NCI-H526 treated with DMSO at 0.1 percent for 48 hours (cell line): ENCODE measurements around the gene PRXL2B.

Experiments used
- DNase-seq: peaks from one replicate; lab custom pipeline; 2025; lab: John Stamatoyannopoulos, UW

PRXL2B gene

DNA sequence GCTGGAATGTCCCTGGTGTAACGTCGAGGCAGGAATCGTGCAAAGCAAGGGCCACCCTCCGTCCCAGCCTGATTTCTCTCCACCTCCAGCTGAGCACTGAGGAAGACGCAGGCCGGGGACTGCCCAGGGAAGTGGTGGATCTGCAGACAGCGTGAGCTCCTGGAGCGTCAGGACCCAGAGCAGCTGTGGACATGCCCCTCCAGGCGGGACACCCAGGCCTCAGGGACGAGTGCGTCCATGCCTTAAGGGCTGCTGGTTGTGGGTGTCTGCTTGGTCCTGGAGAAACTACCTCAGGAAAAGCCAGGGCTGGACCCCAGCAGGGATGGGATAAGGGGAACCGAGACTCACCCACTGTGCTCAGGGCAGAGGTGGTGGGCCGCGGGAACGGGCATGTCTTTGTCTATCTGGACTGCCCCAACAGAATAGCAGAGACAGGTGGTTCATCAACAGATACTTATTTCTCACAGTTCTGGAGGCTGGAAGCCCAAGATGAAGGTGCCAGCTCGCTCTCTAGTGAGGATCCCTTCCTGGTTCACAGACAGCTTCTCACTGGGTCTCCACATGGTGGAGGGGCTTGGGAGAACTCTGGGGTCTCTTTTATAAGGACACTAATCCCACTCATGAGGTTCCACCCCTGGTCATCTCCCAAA lies 52.0 kb downstream of the PRXL2B start:
- DNase-seq: no peak

DNA sequence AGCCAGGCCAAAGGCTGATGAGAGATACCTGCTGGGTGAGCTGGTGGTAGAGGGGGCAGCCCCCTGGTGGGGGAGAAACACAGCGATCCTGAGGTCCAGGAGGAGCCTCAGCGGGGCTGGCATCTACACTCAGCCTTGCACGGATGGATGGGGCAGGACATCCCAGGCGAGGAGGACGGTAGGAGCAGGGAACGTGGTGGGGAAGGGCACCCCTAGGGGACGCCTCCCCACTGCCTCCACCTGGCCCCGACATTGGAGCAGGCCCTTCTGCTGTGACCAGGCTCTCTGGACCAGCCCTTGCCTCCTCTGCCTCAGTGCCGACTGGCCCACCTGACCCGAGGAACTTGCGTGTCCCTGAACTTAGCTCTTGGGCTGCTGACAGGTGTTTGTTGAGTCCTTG lies 52.6 kb downstream of the PRXL2B start:
- DNase-seq: no peak

DNA sequence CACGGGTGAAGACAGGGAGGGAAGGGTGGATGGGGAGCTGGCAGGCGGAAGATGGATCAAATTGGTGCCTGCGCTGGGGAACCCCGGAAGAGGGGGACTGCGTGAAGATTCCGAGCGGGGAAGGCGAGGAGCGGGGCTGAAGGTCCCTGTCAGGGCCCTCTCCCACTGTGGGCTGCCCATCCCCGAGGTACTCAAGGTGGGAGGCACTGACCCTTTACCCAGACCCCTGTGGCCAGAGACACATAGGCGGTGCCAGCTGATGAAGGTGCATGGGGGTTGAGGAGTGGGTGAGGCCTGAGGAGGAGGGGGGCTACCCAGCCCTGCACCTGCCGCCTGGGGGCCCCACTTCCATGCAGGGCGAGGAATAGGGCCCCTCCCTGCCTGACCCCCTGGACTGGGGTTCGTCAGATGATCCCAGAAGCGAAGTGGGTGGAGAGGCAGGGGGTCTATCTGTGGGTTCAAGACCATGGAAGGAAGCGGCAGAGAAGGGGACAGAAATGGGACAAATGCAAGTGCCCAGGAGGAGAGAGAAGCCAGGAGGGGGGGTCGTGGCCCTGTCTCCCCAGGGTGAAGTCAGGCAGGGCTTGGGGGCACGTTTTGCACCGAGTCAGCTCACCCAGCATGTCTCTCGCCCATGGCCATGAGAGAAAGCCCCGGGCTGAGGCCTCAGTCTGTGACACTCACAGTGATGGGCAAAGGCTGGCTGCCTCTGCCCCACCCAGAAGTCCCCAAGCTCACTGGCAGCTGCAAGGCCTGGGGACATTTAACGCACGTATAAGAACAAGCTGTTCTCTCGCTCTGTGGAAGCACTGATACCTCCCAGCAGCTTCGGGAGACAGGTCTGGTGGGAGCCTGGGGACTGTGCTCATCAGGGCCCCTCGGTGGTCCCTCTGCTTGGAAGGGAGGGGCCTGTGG lies 53.3 kb downstream of the PRXL2B start:
- no peak for DNase-seq

DNA sequence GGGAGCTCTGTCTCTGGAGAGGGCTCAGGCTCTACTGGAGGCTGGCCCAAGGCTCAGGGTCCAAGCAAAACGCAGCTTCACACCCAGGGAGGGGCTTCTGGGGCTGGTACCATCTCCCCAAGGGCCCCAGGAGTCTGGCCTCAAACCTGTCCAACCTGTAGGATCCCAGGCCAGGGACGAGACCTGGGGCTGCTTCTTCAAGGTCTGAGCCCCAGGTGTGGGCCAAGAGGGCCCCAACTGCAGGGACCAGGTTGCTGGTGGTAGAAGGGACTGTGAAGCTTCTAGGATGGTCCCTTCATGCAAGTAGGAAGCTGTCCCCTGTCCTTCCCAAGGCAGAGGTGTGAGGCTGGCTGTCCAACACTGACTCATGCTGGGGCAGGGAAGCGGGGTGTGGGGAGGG lies 54.0 kb downstream of the PRXL2B start:
- no peak for DNase-seq
